ENCODE data around the gene GAD1.
A peak's percentile ranks its signal among the peaks of the same experiment; 100 is the strongest.

The GAD1 gene

DNA sequence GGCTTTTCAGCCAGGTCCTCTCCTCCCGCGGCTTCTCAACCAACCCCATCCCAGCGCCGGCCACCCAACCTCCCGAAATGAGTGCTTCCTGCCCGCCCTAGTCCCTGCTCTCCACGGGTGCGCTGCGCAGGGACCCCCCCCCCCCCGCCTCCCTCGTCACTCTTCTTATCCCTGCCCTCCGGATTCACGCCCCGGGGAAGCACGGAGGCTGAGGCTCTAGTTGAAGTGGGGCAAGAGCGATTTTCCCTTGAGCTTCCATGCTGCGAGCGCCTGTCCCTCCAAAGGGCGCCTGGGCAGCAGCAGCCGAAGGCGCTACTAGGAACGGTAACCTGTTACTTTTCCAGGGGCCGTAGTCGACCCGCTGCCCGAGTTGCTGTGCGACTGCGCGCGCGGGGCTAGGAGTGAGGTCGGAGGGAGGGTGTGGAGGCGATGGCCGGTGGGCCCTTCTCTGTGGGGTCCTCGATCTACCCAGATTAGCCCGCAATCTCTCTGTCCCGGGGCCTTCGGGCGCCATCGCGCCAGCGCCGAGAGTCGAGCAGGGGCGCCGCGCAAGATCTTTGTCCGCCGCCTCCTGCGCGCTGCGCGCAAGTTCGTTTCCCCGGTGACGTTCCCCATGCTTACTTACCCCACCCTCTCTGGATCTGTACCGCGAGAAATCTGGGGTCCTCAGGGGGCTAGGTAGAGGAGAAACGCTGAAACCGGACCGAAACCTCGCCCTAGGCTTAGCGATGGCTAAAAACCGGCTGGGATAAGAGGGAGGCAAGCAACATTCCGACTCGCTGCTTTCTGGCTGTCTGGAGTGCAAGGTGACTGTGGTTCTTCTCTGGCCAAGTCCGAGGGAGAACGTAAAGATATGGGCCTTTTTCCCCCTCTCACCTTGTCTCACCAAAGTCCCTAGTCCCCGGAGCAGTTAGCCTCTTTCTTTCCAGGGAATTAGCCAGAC, 677 bp downstream of the GAD1 start:
- no peak for DNase-seq (ENCODE audit: low read depth, low spot score)
- peak overlapping the region; percentile 40 for H3K4me3 ChIP-seq (ENCODE audit: low read length)

DNA sequence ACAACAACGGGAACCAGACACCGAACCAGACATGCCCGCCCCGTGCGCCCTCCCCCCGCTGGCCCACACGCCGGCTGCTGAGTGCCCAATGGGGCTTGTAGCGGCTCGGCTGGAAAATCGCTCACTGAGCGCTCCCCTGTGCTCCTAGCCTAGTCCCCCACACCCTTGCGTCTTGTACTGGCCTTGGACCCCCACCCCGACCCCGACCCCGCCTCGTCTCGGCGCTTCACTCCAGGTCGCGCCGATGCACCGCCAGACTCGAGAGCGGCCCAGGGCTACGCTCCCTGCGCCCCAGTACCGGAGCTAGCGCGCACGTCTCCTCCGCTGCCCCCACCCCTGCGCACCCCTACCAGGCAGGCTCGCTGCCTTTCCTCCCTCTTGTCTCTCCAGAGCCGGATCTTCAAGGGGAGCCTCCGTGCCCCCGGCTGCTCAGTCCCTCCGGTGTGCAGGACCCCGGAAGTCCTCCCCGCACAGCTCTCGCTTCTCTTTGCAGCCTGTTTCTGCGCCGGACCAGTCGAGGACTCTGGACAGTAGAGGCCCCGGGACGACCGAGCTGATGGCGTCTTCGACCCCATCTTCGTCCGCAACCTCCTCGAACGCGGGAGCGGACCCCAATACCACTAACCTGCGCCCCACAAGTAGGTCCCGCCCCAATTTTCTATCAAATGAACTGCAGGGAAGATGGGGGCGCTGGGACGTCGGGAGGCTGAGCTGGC, 1.5 kb downstream of the GAD1 start:
- DNase-seq (ENCODE audit: low read depth, low spot score), result no peak
- H3K4me3 ChIP-seq (ENCODE audit: low read length), result no peak overlapping the region

GRCh38 chr2:170818752-170819470, 2.2 kb downstream of the GAD1 start:
- DNase-seq (ENCODE audit: low read depth, low spot score), result no peak
- no peak overlapping the region for H3K4me3 ChIP-seq (ENCODE audit: low read length)

DNA sequence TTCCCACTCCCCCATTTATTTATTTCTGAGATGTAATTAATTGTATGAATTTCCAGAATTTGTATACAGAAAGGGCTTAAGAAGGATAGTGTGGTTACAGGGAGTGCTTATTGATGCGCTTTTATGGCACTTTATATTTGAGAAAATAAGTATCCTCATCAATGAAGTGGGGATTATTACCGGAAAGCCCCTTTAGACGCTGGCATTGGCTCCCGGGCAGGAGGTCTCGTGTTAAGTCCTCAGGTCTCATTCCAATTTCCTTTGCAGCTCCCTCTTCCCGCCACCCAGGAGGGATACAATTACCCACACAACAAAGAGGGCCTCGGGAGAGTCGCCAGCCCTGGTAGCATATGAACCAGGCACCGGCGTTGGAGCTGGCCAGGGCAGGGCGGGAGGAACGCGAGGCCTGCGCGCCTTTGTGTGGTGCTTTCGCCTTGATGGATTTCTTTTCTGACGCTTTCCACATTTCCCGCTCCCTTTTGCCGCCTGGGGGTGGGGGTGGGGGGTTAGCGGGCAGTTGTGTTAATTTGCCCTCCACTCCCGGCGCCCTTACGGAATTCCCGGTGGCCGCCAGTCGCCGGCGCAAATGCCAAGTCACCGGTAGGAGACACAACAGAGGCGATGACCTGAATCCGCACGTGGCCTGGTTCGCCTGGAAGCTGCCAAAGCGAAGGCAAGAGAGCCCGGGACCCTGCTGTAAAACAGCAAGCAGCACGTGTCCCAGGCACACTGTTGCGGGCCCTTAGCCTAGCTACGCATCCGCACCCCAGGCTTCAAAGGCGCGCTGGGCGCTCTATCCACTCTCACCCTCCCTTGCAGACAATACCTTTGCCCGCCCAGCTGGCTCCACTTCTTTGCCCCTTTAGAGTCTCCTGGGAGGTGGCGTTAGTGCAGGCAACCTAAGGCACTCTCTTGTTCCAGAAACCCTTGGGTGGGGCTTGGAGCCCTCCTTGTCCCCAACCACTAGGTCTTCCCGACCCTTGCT, 3.3 kb downstream of the GAD1 start:
- H3K4me3 ChIP-seq (ENCODE audit: low read length), result peak overlapping the region; percentile 25; the same call in 1 of the 2 replicates
- DNase-seq (ENCODE audit: low read depth, low spot score), result no peak

DNA sequence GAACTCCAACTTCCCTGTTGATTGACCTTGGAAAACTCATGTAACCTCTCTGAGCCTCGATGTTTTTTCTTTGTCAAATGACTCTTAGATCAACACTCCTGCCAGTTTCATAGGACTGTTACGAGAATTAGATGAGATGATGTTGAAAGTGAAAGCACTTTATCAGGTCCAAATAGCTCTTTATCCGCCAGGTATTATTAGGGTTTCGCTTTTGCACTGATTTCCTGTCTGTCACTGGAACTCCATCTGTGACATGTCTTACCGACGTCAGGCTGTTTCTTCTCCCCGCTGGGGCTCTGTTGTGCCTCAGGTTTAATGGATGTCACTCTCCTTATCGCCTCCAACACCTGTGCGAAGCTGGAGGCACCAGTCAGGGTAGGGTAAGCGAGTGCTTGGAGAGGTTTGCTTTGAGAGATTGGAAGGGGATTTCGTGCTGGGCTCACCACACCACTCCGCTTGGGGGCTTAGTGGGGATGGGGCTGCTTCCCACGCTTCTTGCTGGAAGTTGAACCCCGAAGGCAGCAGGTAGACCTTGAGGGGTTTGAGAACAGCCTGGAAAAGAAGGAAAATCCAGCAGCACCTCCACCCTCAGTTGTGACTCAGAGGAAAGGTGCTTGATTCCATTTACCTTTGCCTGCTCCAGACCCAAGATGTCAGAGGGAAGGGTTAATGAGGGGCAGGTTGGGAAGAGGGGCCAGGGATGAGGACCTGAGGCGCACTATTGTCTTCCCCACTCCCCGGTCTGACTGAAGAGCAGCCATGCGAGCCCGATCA, 4.3 kb downstream of the GAD1 start:
- peak overlapping the region; percentile 25 for H3K4me3 ChIP-seq (ENCODE audit: low read length)
- DNase-seq (ENCODE audit: low read depth, low spot score), result peak; percentile 30

DNA sequence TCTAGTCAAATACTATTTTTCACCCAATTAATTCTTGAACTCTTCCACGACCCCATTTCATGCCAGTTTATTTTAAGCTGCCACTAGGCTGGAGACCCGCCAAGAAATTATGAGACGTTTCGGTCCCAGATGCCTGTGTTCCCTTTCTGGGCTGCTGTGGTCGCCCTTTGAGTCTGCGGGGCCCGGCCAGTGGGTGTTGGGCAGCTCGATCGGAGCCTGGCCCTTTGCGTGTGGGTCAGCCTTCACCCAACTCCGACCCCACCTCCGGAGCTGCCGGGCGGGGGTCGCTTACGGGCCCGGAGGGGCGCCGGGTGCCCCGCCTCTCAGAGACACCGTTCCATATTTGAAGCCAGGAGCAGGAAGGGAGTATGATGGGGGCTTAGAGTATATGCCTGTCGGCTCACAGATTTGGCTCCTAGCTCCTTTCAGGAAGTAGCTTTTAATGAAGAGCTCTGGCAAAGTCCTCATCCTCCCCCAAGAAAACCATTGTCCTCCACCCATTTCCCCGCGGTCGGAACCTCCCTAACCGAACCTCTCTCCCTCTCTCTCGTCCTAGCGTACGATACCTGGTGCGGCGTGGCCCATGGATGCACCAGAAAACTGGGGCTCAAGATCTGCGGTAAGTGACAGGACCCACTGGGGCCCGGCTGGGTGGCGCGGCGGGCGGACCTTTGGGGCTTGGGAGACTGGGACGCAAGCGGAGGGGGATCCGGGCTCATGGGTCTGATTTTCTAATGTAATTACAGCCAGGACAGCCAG, 5.0 kb downstream of the GAD1 start:
- DNase-seq (ENCODE audit: low read depth, low spot score), result no peak
- no peak overlapping the region for H3K4me3 ChIP-seq (ENCODE audit: low read length)

DNA sequence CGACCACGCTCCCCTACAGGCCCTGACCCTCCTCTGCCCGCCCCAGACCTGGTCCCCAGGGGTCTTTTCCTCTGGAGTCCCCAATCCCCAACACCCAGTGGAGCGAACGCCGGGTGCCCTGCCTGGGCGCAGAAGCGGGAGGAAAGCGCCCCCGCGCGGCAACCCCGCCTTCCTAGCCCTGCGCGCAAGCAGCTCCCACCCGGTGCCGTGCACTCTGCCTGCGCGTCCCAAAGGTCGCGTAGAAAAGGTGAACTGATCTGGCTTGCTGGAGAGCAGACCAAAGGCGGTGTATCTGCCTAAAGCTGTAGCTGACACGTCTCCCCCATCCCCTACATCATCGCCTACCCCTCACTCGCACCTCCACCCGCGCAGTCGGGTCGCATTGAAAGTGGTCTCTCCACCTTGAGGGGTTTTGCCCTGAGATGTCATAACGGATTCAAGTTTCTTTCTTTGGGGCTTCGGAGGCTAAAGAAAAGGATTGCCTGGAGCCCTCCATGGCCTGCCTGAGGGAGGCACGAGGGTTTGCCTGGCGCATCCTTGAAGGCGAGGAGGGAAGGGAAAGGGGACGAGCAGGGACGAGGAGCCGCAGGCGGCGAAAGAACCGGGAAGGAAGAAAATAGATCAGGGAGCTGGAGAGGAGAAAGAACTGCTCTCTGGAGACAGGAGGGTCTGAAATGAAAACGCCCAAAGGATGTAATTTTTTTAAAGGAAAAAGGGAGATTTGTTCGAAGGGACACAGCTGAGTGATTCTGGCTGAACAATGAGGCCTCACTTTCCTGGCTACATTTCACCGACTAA, 5.8 kb downstream of the GAD1 start:
- no peak for DNase-seq (ENCODE audit: low read depth, low spot score)
- H3K4me3 ChIP-seq (ENCODE audit: low read length), result no peak overlapping the region

- no peak overlapping the region for H3K4me3 ChIP-seq (ENCODE audit: low read length)
- DNase-seq (ENCODE audit: low read depth, low spot score), result no peak
These were observed 6.6 kb downstream of the GAD1 start for GRCh38 chr2:170823088-170823897.

DNA sequence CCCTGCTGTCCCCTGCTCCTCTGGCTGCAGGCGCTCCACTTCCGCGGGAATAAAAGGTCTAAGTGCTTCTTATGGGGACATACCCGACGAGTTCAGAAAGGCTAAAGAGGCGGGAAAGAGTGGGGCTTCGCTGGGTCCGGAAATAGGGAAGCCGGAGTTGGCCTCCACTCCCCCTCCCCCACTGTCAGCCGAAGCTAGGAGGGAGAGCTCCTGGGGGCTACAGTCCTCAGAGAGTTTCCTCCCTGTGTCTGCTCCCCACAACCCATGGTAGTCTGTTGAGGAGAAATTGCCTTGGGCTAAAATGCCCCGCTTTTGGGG, 7.2 kb downstream of the GAD1 start:
- no peak overlapping the region for H3K4me3 ChIP-seq (ENCODE audit: low read length)
- DNase-seq (ENCODE audit: low read depth, low spot score), result no peak

DNA sequence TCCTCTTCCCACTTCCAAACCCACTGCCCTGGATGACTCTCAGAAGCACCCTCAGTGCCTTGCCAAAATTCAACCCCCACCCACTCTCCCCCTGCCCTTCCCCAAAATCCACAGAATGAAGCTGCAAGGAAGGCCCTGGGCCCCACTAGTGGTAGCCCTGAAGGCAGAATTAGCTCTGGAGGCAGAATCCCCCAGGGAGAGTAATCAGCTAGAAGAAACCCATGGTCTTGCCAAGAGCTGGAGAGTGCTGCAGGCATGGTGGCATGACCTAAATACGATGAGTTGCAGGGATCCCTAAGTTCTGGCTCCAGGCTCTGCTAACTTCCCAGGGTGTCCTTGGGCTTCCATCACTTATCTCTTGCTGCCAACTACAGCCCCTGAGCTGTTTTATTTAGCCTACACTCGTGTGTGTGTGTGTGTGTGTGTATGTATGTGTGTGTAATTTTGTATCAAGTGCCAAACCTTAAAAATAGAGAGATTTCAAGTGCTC, 7.9 kb downstream of the GAD1 start:
- no peak overlapping the region for H3K4me3 ChIP-seq (ENCODE audit: low read length)
- no peak for DNase-seq (ENCODE audit: low read depth, low spot score)

DNA sequence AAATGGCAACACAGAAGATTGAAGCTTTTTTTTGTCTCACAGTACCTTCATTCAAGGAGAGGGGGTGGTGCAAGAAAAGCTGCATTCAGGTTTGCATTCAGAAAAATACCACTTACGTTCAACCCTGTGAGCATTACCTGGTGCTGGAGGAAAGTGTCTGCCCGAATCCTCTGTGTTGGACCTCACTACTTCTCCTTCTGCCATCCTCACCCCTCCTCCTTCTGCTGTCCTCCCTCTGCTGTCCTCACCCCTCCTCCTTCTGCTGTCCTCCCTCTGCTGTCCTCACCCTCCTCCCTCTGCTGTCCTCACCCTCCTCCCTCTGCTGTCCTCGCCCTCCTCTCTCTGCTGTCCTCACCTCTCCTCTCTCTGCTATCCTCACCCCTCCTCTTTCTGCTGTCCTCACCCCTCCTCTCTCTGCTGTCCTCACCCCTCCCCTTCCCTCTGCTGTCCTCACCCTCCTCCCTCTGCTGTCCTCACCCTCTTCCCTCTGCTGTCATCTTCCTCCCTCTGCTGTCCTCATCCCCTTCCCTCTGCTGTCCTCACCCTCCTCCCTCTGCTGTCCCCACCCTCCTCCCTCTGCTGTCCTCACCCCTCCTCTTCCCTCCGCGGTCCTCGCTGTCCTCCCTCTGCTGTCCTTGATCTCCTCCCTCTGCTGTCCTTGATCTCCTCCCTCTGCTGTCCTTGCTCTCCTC, 11.3 kb downstream of the GAD1 start:
- no peak overlapping the region for H3K4me3 ChIP-seq (ENCODE audit: low read length)

DNA sequence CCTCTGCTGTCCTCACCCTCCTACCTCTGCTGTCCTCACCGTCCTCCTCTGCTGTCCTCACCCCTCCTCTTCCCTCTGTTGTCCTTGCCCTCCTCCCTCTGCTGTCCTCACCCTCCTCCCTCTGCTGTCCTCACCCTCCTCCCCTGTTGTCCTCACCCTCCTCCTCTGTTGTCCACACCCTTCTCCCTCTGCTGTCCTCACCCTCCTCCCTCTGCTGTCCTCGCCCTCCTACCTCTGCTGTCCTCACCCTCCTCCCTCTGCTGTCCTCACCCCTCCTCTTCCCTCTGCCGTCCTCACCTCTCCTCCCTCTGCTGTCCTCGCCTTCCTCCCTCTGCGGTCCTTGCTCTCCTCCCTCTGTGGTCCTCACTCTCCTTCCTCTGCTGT, 11.8 kb downstream of the GAD1 start:
- no peak overlapping the region for H3K4me3 ChIP-seq (ENCODE audit: low read length)
- no peak for DNase-seq (ENCODE audit: low read depth, low spot score)

More for the DNA sequence above, 11.3 kb downstream of the GAD1 start:
- DNase-seq (ENCODE audit: low read depth, low spot score), result no peak

DNA sequence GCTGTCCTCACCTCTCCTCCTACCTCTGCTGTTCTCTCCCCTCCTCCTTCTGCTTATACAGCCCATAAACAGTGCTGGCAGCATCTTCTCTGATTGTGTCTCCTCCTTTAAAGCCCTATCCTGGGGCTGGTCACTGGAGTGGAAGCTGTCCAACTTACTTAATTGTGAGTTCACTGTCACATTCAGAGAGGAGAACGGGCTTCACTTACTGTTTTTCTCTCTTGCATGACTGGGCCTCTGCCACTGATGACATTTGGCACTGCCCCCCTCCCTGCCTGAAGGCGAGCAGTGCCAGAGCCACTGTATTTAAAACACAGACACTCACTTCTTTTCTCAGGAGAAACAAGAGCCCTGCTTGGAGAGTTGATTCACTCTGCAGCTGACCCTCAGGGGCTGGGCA, 12.3 kb downstream of the GAD1 start:
- H3K4me3 ChIP-seq (ENCODE audit: low read length), result no peak overlapping the region
- DNase-seq (ENCODE audit: low read depth, low spot score), result no peak

DNA sequence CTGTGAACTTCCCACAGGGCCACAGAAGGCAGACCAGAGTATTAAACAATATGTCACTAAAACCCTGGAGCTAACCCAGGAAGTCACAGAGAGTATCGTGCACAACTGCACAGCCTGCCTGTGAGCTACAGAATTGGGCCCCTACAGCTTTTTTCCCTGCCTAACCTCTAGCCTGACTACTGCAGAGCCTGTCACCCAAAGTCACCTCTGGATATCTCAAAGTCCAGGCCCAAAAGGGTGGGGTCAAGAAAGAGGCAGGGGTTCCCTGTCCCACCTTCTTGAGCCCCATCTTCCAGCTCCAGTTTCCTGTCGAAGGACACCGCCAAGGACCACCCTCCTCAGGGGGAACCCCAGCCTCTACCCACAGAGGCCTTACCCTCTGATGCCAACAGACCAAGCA, 13.5 kb downstream of the GAD1 start:
- DNase-seq (ENCODE audit: low read depth, low spot score), result no peak
- no peak overlapping the region for H3K4me3 ChIP-seq (ENCODE audit: low read length)

GRCh38 chr2:170831115-170831514, 14.4 kb downstream of the GAD1 start:
- DNase-seq (ENCODE audit: low read depth, low spot score), result no peak
- no peak overlapping the region for H3K4me3 ChIP-seq (ENCODE audit: low read length)
